Right atrium auricular region (tissue), 2 donors: Measurements from ENCODE around the gene PRPF4. TPM values are rescaled to one million over a fixed set of nuclear protein-coding genes. Genes with fewer than 3 reads are reported as not detected.

Experiments used
- DNase-seq: peaks from one replicate; pipeline ENCODE4 v3.0.0-alpha.2; 2019; ENCODE audit warnings: low spot score
- H3K27ac ChIP-seq, 2 donors: fragments of 200-600 bp; sonication (generic); 1 replicate in 1 of 2; 2 replicates in 1 of 2; pipeline ENCODE4 v1.5.1; 2016 to 2019
- H3K27me3 ChIP-seq, 2 donors: fragments of 200-600 bp; sonication (generic); one replicate each; pipeline versions ENCODE4 v1.5.1 to v1.6.0; 2017 to 2019
- H3K36me3 ChIP-seq: fragments of 200-600 bp; sonication (generic); one replicate; pipeline ENCODE4 v1.5.1; 2016
- H3K4me1 ChIP-seq, 2 donors: fragments of 200-600 bp; sonication (generic); one replicate each; pipeline versions ENCODE4 v1.5.1 to v1.6.0; 2017 to 2019
- H3K4me3 ChIP-seq, 2 donors: fragments of 200-600 bp; sonication (generic); 1 replicate in 1 of 2; 2 replicates in 1 of 2; pipeline ENCODE4 v1.5.1; 2017 to 2019; ENCODE audit warnings: mild to moderate bottlenecking in 1 of 2, moderate library complexity in 1 of 2
- H3K9me3 ChIP-seq, 2 donors: fragments of 200-600 bp; sonication (generic); one replicate each; pipeline ENCODE4 v1.5.1; 2019
- CTCF ChIP-seq, 2 donors: fragments of 200-600 bp; sonication (generic); IDR thresholded peaks; one replicate each; pipeline ENCODE4 v1.5.1; 2019; ENCODE audit warnings: antibody characterized with exemption in 2 of 2
- total RNA-seq, 2 donors: library from RNA; depleted of rRNA; stranded (reverse); fragments of >200 nt; gene quantifications; one replicate each; pipeline ENCODE4 v1.1.0, GENCODE V29; 2016

Gene PRPF4
- total RNA-seq, 2 donors from 2014 or later, result 8.7 to 11.1 TPM

GRCh38 chr9:113269871-113270270 is 5.6 kb upstream of the PRPF4 start:
- peaks cover 56% of the 10 kb centered on the region for H3K36me3 ChIP-seq
- H3K9me3 ChIP-seq, result no peaks in the 10 kb centered on the region
- no peak for DNase-seq
- no peak for TF ChIP-seq CTCF (IDR thresholded peaks at IDR 0.05)
- H3K4me1 ChIP-seq, result peaks cover 0 to 10% of the 10 kb centered on the region in 2 donors
- no peak overlapping the region for H3K4me3 ChIP-seq
- H3K27me3 ChIP-seq, result no peaks in the 10 kb centered on the region
- no peak overlapping the region for H3K27ac ChIP-seq

DNA sequence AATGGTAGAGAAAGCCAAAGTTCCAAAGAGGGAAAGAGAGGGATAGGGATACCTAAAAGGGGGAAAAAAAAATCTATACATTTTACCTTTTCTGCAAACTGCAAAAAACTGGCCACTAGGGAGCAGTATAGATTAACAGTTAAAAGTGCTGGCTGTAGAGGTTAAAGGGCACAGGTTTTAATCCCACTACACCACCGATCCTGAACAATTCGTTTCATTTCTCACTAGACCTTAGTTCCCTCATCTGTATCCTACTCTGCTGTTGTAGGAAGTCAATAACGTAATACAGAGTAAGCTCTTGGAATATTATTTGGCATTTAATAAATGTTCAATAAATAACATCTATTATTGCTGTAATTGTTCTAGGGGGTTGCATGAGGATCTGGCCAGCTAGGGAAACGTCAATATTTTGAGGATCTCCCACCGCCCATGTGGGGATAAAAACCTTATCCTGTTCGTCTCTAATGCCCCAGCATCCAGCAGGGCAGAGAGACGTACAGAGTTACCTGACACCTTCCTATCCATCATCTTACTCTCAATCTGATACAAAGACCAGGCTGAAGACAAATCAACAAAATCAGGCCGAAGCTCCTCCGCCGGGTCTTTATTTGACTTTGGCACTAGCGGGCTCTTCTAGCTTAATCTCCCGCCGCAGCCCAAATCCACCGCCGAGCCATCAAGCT is 843 bp upstream of the PRPF4 start:
- Histone ChIP-seq H3K27ac (peak overlapping the region; percentile 93 to 96), H3K9me3 (no peaks in the 10 kb centered on the region), H3K36me3 (peaks cover 47% of the 10 kb centered on the region), H3K27me3 (no peaks in the 10 kb centered on the region), H3K4me1 (peaks cover 0 to 23% of the 10 kb centered on the region in 2 donors), H3K4me3 (peak overlapping the region; percentile 76 to 90)
- peak; percentile 43 to 74 for TF ChIP-seq CTCF (IDR thresholded peaks at IDR 0.05)
- no peak for DNase-seq

- DNase-seq, result no peak
- H3K36me3 ChIP-seq, result peaks cover 55% of the 10 kb centered on the region
- peaks cover 0 to 23% of the 10 kb centered on the region in 2 donors for H3K4me1 ChIP-seq
- TF ChIP-seq CTCF (IDR thresholded peaks at IDR 0.05), result no peak
- no peak overlapping the region for H3K27ac ChIP-seq
- no peaks in the 10 kb centered on the region for H3K9me3 ChIP-seq
- H3K27me3 ChIP-seq, result no peaks in the 10 kb centered on the region
- H3K4me3 ChIP-seq, result no peak overlapping the region
Measured at GRCh38 chr9:113278840-113279239, 3.4 kb downstream of the PRPF4 start.

DNA sequence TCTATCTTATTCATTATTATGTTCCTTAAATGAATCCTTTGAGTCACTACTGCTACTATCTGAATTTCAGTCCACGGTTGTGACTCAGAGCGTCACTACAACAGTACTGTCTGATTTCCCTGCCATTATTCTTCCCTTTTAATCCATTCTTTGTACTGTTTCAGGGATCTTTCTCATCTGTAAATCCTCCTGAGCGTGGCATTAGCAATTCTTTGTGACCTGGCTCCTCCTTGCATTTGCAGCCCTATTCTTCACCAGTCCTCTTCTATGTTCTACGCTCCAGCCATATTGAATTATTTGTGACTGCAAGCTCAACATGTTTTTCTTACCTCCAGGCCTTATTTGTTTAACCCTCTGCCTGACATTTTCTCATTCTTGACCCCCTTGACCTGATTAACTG is 5.9 kb downstream of the PRPF4 start:
- Histone ChIP-seq H3K4me3 (no peak overlapping the region), H3K9me3 (no peaks in the 10 kb centered on the region), H3K36me3 (peaks cover 77% of the 10 kb centered on the region), H3K27me3 (no peaks in the 10 kb centered on the region), H3K4me1 (peaks cover 0 to 8% of the 10 kb centered on the region in 2 donors), H3K27ac (no peak overlapping the region)
- no peak for DNase-seq
- TF ChIP-seq CTCF (IDR thresholded peaks at IDR 0.05), result no peak

- Histone ChIP-seq H3K4me1 (no peaks in the 10 kb centered on the region), H3K27me3 (no peaks in the 10 kb centered on the region), H3K27ac (no peak overlapping the region), H3K36me3 (peaks cover 88% of the 10 kb centered on the region), H3K4me3 (no peak overlapping the region), H3K9me3 (no peaks in the 10 kb centered on the region)
- TF ChIP-seq CTCF (IDR thresholded peaks at IDR 0.05), result no peak
- DNase-seq, result no peak
Measured at GRCh38 chr9:113289091-113289490, 13.6 kb downstream of the PRPF4 start.
